Amniotic epithelial cell (primary cell): Measurements from ENCODE around the gene RTF2.

Experiments
- DNase-seq: peaks from one replicate; pipeline ENCODE4 v3.0.0-alpha.2; 2010; ENCODE audit warnings: low read depth

Gene RTF2, protein sequence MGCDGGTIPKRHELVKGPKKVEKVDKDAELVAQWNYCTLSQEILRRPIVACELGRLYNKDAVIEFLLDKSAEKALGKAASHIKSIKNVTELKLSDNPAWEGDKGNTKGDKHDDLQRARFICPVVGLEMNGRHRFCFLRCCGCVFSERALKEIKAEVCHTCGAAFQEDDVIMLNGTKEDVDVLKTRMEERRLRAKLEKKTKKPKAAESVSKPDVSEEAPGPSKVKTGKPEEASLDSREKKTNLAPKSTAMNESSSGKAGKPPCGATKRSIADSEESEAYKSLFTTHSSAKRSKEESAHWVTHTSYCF

DNA sequence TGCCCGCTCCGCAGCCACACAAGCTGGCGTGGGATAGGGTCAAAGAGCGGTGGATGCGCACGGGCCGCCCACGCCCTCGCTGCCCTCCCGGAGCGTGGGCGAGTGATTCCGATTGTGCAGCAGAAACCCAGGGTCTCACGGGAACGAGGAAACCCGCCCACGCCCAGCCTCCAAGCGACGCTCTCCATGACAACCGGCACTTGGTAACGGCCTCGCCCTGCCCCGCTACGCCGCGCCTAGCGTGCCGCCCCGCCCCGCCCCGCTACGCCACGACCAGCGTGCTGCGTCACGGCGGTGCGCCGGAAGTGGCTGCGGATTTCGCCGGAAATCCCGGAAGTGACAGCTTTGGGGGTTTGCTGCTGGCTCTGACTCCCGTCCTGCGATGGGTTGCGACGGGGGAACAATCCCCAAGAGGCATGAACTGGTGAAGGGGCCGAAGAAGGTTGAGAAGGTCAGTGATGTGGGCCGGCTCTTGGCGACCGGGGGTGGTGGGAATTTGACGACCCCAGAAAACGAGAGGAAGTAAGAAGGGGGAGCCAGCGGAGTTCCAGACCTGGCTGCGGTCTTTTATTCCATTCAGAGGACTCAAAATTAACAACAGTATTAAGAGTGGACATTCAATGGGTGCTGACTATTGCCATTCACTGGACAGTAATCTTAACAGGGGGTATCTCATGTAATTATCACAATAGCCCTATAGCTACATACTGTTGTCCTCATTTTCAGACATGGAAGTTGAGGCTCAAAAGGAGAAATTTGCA is at the start of gene RTF2:
TSS of gene RTF2 (plus strand) at position 312 of the 761 bp plus-strand sequence. CDS start at position 383, 71 bp downstream.
- peak; percentile 93 for DNase-seq

DNA sequence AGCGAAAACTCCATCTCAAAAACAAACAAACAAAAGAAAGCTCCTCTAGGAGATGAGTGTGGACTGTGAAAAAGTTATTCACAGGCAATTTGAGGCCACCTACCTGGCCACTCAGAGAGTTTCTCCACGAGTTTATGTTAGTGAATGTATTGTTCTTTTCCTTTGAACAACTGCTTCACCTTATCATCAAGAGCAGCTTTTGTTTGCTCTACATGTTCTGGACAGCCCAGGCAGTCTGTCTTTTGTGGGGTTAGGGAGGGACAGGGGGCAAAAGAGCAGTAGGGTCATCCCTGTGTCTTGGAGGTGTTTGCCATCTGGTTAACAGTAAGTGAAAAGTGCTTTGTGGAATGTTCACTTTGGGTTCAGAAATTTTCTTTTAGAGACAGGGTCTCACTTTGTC is 48.4 kb upstream of the RTF2 start:
- no peak for DNase-seq

DNA sequence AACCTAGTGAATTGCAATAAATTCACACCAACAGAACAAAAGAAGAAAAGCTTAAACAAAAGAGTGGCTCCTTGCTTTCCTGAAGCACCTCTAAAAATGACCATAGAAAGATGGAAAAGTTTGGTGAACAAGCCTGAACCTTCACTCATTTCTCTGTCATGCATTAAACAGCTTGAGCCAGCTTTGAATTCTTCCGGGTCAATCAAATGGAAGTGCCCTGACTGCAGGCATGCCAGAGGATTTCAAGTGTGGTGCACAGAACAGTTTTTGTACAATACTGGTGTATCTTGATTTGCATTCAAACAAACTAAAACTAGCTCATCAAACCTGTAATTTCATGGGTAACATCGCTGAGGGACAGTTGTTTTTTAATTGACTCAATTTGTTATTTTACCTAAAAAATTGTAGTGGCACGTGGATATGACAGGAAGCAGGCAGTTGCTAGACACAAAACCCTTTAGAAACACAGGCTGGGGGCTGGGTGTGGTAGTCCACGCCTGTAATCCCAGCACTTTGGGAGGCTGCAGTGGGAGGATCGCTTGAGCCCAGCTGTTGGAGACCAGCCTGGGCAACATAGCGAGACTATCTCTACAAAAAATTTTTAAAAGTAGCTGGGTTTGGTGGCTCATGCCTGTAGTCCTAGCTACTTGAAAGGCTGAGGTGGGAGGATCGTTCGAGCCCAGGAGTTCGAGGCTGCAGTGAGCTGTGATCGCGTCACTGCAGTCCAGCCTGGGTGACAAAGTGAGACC is 47.3 kb upstream of the RTF2 start:
- DNase-seq = no peak

DNA sequence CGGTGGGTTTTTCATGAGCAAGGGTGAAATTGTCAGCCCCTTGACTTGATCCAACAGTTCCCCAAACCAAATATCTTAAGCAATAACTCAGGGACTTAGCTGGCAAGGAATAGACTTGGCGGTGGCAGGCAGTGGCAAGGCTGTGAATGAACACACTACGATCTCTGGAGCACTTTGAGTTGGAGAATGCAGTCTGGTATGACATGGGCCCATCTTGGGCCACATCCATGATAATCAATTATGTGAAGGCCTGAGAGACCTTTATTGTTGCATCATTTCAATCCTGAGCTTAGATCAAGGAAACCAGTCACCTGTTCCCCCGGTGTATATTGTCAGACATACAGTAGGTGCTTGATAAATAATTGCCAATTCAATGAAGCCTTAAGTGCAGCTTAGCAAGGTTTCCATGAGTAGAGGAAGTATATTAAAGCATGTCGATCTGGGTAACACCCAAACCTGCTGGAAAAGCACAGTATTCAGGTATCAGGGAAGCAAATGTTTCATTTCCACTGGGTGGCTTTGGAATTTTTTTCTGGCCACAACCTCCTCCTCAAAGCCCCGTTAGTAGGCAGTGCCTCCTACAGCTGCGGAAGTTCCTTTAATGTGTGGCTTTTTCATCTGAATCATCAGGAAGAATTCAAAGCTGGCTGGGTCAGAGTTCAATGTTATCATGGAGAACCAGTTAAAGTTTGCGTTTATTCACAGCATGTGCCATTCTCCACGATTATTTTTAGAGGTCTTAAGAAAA is 46.2 kb upstream of the RTF2 start:
- peak; percentile 84 for DNase-seq

DNA sequence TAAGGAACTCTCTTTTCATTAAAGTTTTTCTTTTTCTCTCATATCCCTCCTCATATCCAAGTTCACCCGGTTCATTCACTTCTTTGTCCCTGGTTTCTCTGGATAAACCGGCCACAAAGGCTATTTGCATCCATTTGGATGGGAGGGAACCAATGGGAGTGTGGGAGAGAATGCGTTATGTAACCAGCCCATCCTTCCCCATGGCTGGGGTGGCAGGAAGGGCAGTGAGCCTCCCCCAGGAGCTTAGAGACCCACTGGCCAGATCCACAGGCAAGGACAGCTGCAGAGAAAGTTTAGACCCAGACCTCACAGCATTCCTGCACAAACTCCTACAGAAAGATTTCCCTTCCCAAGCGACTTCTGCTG is 45.6 kb upstream of the RTF2 start:
- no peak for DNase-seq

DNA sequence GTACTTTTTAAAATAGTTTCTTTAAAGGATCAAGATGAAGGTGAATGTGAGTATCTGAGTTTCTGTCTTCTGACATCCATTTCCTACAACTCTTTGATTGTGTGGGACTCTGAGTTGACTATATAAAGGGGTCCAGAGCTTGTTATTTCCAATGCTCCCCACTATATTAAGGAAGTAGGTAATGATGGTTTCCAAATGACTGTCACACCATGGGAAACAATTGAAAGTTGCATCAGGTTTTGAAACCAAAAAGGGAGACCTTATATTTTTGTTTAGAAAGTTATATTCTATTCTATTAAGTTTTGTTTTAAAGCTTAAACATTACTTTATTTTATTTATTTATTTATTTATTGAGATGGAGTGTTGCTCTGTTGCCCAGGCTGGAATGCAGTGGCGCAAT is 45.2 kb upstream of the RTF2 start:
- DNase-seq = no peak

DNA sequence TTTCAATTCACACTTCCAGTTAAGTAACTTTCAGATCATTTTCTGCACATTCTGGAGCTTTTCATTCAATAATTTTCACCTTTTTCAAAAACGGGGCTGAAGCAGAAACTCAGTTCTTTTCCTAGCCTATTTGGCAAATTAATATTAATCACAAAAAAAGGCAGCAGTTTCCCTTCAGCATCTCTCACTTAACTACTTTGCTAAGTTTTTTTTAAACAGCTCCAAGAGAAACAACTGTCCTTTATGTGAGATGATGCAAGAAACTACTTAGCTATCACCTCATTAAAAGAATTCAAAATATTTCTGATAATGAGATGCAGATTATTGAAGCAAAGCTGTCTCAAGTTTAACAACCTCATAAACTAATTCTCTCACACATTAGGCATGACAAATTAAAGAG is 44.5 kb upstream of the RTF2 start:
- DNase-seq = no peak

DNA sequence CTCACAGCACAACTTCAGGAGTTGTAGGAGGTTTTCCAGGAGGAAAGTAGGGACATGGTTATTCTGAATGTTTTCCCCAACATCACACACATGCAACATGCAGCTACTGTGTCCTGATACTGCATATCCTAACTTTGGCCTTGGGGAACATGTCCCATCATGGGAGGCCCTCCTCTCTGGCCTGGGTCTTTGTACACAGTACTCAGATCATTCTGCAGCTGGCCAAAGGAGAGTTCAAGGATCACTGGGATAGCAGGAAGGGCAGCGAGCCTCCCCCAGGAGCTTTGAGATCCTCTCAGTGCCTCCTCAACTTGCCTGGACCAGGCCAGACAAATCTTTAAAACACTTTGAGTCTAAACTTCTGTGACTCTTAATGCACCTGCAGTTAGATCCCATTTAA is 43.5 kb upstream of the RTF2 start:
- DNase-seq = no peak

DNA sequence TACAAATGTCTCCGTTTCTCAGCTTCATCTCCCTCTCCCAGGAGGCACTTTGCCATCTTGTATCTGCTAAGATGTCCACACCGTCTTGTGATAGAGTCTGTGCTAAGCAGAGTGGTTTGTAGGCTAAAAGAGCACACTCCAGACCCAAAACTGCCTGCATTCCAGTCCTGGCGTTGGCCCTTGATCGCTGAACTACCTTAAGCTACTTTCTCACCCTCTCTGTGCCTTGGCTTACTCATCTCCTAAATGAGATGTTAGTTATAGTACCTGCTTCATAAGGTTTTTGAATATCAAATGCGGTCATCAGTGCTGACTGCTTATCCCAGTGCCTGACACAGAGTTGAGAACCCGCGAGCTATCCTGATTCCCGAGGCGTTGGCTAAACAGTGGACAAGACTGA is 42.4 kb upstream of the RTF2 start:
- no peak for DNase-seq

DNA sequence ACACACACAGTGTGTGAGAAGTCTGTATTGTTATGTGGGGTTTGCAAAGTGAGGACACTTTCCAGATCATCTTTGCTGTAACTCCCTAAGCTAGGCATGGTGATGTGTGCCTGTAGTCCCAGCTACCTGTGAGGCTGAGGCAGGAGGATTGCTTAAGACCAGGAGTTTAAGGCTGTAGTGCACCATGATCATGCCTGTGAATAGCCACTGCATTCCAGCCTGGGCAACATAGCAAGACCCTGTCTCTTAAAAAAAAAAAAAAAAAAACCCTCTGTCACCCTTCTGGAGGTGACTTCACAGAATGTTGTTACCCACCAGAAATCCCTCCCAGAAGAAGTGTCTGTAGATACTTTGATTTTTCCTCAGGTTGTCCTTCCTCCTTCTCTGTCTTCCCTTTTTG is 41.5 kb upstream of the RTF2 start:
- no peak for DNase-seq

DNA sequence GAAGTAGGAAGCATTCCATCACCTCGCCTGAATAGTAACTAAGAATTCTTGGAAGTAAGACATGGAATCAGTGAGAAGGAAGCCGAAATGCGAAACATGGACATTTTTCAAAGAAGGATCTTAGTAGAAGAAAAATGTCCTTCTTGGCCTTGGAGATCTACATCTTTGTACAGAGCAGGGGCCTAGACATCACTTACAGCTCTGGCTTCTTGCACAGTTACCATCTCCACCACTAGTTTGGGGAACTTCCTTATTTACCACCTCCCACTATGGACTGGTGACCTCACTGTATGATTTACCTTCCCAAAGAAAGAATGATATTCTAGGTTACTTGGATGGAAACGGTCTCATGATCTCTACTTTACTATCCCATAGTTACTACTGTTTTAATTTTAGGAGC is 40.6 kb upstream of the RTF2 start:
- DNase-seq = no peak

DNA sequence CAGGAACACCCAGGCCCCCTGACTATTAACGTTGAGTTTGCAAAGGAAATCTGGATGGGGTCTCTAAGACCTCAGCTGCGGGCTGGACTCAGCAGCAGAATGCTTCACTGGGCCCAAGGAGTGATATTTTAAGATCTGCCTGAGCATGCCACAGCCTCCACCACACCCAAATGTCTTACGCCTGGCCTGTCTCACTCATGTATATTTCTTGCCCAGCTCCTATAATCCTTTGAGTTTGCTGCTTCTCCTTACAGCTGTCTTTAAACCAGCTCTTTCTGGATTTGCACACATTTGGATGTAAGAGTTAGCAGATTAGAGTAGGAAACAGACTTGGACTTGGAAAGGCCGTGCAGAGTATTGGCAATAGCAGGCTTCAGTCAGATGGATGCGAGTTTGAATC is 40.0 kb upstream of the RTF2 start:
- DNase-seq = no peak

DNA sequence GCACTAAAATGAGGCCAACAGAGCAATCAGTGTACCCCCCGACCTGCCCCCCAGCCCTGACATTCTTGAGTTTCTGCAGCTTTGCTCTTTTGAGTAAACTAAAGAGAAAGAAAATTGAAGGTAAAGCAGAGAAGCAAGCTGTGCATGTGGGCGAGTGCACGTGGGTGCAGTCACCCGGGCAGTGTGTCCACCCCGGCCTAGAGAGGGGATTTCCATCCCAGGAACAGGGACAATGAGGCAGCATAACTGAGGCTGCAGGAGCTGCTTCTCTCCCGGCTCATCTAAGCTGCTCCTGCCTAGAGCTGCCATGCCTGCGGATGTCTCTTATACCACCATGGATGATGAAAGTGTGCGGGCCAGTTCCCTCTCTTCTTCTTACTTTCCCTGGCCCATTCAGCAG is 39.5 kb upstream of the RTF2 start:
- no peak for DNase-seq

DNA sequence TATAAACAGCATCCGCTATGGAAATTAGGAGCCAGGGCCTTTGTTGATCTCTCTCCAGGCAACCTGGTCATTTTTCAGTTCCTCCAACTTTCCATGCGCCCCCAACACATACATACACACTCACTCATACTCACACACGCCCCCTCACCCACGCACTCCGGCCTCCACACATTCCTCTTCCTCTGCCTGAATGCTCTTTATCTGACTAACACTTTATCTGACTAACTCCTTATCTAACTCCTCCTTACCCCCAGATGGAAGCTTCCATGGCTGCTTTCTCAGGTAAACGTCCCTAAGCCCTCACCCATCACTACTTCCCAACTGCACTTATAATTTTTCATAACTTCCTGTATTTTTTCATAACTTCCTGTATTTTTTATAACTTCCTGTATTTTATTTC is 38.9 kb upstream of the RTF2 start:
- peak; percentile 82 for DNase-seq

DNA sequence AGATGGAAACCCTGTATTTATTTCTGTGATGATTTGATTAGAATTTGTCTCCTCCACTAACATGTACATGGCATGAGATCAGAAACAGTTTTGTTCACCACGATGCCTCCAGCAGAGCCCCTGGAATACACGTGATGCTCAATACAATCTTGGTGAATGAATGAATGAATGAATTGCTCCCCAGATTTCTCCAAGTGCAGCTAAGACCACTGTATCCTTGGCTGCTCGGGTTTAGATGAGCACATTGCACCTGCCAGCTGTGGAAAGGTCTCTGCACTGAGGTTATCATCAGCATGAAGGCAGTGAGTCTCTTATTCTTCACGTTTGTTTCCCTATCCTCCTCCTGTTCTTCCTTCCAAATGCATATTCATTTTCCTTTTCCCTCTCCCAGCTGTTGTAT is 38.5 kb upstream of the RTF2 start:
- DNase-seq = no peak

DNA sequence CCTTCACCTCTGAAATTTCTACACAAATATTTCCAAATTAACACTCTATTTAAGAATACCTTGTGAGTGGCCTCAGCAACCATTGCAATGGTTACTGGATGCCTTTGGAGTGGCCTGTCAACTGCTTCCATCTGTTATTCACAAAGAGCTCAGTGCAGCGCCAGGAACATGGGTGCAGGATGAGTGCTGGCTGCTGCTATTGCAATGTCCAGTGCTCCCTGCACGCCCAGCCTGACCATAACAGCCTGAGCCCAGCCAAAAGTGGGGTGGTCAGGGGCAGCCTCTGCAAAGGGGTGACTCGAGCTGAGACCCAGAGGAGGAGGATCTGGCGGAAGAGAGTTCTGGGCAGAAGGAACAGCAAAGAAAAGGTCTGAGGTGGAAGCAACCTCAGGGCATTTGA is 38.0 kb upstream of the RTF2 start:
- DNase-seq = no peak

DNA sequence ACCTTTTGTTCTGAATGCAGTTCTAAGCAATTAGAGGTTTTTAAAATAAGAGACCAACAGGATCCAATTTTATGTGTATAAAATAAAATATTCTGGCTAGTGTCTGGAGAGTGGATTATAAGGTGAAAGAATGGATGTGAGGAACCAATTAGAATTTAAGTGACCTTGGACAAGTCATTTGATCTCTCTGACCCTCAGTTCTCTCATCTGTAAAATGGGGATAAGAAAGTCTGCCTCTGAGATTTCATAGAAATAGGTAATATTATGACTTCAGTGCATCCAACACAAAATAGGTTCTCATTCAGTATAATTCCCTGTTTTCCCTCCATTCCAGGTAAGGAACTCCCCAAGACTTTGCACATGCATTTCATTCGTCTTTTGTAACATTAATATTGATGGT is 37.5 kb upstream of the RTF2 start:
- DNase-seq = no peak

DNA sequence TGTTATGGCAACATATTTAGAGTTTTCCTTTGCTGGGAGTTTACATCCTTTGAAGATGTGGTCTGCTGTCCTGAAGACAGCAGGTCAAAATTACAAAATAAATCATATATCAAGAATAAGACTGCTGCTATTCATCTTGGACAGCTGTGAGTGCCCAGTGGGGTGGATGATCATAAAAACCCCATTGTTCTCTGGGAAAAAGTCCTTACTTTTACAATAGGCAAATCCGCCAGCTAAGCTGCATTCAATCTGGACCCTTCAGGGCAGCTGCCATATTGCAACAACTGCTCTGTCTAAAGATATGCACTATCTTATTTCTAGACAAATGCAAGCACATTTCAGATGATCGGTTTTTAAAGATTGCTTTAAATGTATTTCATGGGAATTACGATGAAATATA is 37.0 kb upstream of the RTF2 start:
- DNase-seq = no peak

DNA sequence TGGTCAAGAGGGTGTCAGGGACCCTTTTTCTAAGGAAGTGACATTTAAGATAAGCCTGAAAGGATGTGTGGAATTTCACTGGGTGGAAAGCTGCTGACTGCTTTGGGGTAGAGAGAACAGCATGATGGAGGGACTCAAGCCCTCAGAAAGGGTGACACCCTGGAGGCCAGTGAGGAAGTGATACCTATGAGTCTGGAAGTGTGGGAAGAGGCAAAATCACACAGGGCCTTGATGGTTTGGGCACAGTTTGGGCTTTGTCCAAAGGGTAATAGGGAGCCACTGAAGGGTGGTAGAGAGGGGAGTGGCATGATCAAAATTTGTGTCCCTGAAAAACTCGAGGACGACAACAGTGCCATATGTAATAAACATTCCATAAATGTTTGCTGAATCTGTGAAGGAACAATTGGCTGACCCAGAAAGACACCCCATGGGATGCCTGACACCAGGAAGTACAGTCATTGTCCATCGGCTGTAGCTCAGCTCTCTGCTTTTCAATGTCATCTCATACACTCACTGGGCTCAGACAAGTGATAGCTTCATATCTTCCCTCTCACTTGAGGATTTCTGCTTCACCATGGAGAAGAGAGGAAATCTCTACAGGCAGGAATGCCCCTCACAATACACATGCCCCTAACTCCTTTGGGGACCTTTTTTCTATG is 35.1 kb upstream of the RTF2 start:
- peak; percentile 1 for DNase-seq

DNA sequence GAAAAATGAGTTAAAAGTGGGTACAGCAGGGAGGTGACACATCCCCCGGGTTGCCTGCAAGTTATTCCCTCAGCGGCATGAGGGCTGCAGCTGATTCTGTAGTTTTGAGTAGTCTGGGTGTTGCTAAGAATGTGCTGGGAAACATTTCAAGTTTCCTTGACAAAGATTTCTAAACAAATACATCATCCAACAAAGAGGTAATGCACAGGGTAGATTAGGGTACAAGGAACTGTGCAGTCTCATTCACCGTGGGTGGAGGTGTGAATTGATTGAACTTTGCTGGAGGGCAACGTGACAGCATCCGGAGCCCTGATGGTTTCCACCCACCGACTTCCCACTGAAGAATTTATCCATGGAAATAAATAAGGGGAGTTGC is 34.6 kb upstream of the RTF2 start:
- peak; percentile 67 for DNase-seq

DNA sequence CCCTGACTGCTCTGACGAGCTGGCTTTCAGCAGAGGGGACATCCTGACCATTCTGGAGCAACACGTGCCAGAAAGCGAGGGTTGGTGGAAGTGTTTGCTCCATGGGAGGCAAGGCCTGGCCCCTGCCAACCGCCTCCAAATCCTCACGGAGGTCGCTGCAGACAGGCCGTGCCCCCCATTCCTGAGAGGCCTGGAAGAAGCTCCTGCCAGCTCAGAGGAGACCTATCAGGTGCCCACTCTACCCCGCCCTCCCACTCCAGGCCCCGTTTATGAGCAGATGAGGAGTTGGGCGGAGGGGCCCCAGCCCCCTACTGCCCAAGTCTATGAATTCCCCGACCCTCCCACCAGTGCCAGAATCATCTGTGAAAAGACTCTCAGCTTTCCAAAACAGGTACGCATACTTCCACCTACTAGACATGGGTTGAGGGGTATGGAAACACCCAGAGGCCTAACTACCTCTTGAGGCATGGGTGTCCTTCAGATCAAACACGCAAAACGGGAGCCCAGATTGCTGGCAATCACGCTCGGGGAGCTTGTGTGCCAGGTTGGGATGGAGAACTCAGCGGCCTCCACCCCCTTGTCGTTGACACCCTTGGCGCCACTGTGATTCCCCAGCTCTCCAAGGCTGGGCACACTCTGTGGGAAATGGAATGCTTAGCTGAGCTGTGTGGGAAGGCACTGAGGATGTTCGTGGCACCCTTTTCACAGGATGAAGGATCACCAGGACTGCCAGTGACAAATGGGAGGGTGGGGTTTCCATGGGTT is 31.0 kb upstream of the RTF2 start:
- DNase-seq = no peak
